A549 (cell line): ENCODE data around the gene PRKAG2. TPM values are rescaled to one million over a fixed set of nuclear protein-coding genes. Genes with fewer than 3 reads are reported as not detected.

ENCODE experiments used
- ATAC-seq, 2 experiments: fragments of 200-7000 bp in 1 of 2; fragments of >200 bp in 1 of 2; cut with Nextera tagmentation in 1 of 2; cut with Tn5 transposase in 1 of 2; 3 replicates each; pipeline versions ENCODE4 v1.8.0 to v1.9.1; 2018 to 2020; ENCODE audit warnings: mild to moderate bottlenecking in 1 of 2, moderate library complexity in 1 of 2
- CTCF ChIA-PET: fragments of 300-600 bp; sonication (Branson Sonifier 250); formaldehyde crosslinking; extraction: SDS; loops from one replicate; lab custom pipeline; 2021; ENCODE audit warnings: antibody characterized with exemption, inconsistent platforms; lab: Yijun Ruan, JAX
- POLR2A ChIA-PET: fragments of 350-600 bp; formaldehyde crosslinking; extraction: SDS; loops from one replicate; lab custom pipeline; 2021; ENCODE audit warnings: antibody characterized with exemption, inconsistent platforms; lab: Yijun Ruan, JAX
- DNase-seq, 2 experiments: peaks; one replicate each; pipeline versions ENCODE4 v3.0.0 to v3.0.0-alpha.2; 2011 to 2016; ENCODE audit warnings: low read depth in 1 of 2, low spot score in 1 of 2
- FAIRE-seq: peaks from 2 replicates; lab custom pipeline; 2011; peaks lifted over from hg19 to GRCh38; lab: Jason Lieb, UNC
- H3K27ac ChIP-seq, 2 experiments: fragments of >200 bp; sonication (Bioruptor Twin); formaldehyde crosslinking; 3 replicates each; pipeline ENCODE4 v1.5.1; 2016 to 2017
- H3K4me1 ChIP-seq: fragments of >200 bp; sonication (Bioruptor Twin); formaldehyde crosslinking; 3 replicates; pipeline ENCODE4 v1.6.1; 2016
- H3K4me2 ChIP-seq: fragments of >200 bp; sonication (Bioruptor Twin); formaldehyde crosslinking; 3 replicates; pipeline ENCODE4 v1.6.1; 2016
- H3K4me3 ChIP-seq: fragments of >200 bp; sonication (Bioruptor Twin); formaldehyde crosslinking; 3 replicates; pipeline ENCODE4 v1.5.1; 2016
- H3K9me3 ChIP-seq: fragments of >200 bp; sonication (Bioruptor Twin); formaldehyde crosslinking; 3 replicates; pipeline ENCODE4 v1.6.1; 2016
- CBX2 ChIP-seq: fragments of 200-600 bp; sonication (generic); IDR thresholded peaks from 2 replicates; pipeline ENCODE4 v1.6.1; 2016; ENCODE audit warnings: low read depth, mild to moderate bottlenecking, borderline replicate concordance
- CBX8 ChIP-seq: fragments of 200-600 bp; sonication (generic); IDR thresholded peaks from 2 replicates; pipeline ENCODE4 v1.6.1; 2016
- CEBPB ChIP-seq, 2 experiments: fragments of >200 bp in 1 of 2; sonication (Bioruptor Twin) in 1 of 2; formaldehyde crosslinking in 1 of 2; IDR thresholded peaks; 2 replicates each; pipeline ENCODE4 v1.6.1; 2012 to 2016
- EHF ChIP-seq: fragments of 250-450 bp; sonication (Bioruptor Pico); IDR thresholded peaks from 2 replicates; pipeline ENCODE4 v1.5.0; 2020; ENCODE audit warnings: mild to moderate bottlenecking
- EP300 ChIP-seq, 2 experiments: fragments of >200 bp; sonication (Bioruptor Twin); formaldehyde crosslinking; IDR thresholded peaks; 2 replicates in 1 of 2; 3 replicates in 1 of 2; pipeline ENCODE4 v1.6.1; 2016 to 2017
- FOSB ChIP-seq: fragments of 250-450 bp; sonication (Bioruptor Pico); IDR thresholded peaks from 2 replicates; pipeline ENCODE4 v1.5.0; 2020; ENCODE audit warnings: mild to moderate bottlenecking, moderate library complexity
- FOXS1 ChIP-seq: fragments of 250-450 bp; sonication (Bioruptor Pico); IDR thresholded peaks from 2 replicates; pipeline ENCODE4 v1.5.0; 2020; ENCODE audit warnings: mild to moderate bottlenecking, moderate library complexity
- HOXB13 ChIP-seq: fragments of 250-450 bp; sonication (Bioruptor Pico); IDR thresholded peaks from 2 replicates; pipeline ENCODE4 v1.5.0; 2020; ENCODE audit warnings: low read depth, mild to moderate bottlenecking, moderate library complexity
- JUNB ChIP-seq: fragments of >200 bp; sonication (Bioruptor Twin); formaldehyde crosslinking; IDR thresholded peaks from 2 replicates; pipeline ENCODE4 v1.6.1; 2016
- KDM1A ChIP-seq: fragments of 200-600 bp; sonication (generic); IDR thresholded peaks from 2 replicates; pipeline ENCODE4 v1.6.1; 2016; ENCODE audit warnings: low read depth, mild to moderate bottlenecking
- KDM5A ChIP-seq: fragments of 200-600 bp; sonication (generic); IDR thresholded peaks from 2 replicates; pipeline ENCODE4 v1.6.1; 2016; ENCODE audit warnings: antibody characterized with exemption, mild to moderate bottlenecking
- MAZ ChIP-seq: fragments of 150-350 bp; IDR thresholded peaks from 2 replicates; pipeline ENCODE4 v1.6.1; 2014; ENCODE audit warnings: antibody characterized with exemption, low read depth, low read length, borderline replicate concordance
- NFE2L2 ChIP-seq: fragments of 150-350 bp; conservative IDR thresholded peaks from 2 replicates; pipeline ENCODE4 v1.6.1; 2014; ENCODE audit warnings: low read length
- NPAS2 ChIP-seq: fragments of 250-450 bp; sonication (Bioruptor Pico); IDR thresholded peaks from 2 replicates; pipeline ENCODE4 v1.8.0; 2022; ENCODE audit warnings: mild to moderate bottlenecking, moderate library complexity, borderline replicate concordance
- POLR2A ChIP-seq: IDR thresholded peaks from 2 replicates; pipeline ENCODE4 v1.6.1; 2012; ENCODE audit warnings: mild to moderate bottlenecking, low read length
- RAD21 ChIP-seq, 2 experiments: fragments of >200 bp in 1 of 2; sonication (Bioruptor Twin) in 1 of 2; formaldehyde crosslinking in 1 of 2; IDR thresholded peaks in 1 of 2; conservative IDR thresholded peaks in 1 of 2; 2 replicates in 1 of 2; 3 replicates in 1 of 2; pipeline ENCODE4 v1.6.1; 2012 to 2018; ENCODE audit warnings: inconsistent platforms in 1 of 2
- RFX5 ChIP-seq: fragments of 450-650 bp; IDR thresholded peaks from 2 replicates; pipeline ENCODE4 v1.7.1; 2014; ENCODE audit warnings: antibody characterized with exemption, mild to moderate bottlenecking, moderate library complexity
- RNF2 ChIP-seq: fragments of 200-600 bp; sonication (generic); IDR thresholded peaks from 2 replicates; pipeline ENCODE4 v1.6.1; 2016; ENCODE audit warnings: low read depth, mild to moderate bottlenecking, antibody characterized with exemption, moderate library complexity, borderline replicate concordance
- SMC3 ChIP-seq: fragments of >200 bp; sonication (Bioruptor Twin); formaldehyde crosslinking; IDR thresholded peaks from 3 replicates; pipeline ENCODE4 v1.6.1; 2018; ENCODE audit warnings: inconsistent platforms
- TFCP2L1 ChIP-seq: fragments of 250-450 bp; sonication (Bioruptor Pico); IDR thresholded peaks from 2 replicates; pipeline ENCODE4 v1.5.0; 2021; ENCODE audit warnings: mild to moderate bottlenecking
- TP53 ChIP-seq: fragments of 250-450 bp; sonication (Bioruptor Pico); IDR thresholded peaks from 2 replicates; pipeline ENCODE4 v1.5.0; 2021; ENCODE audit warnings: mild to moderate bottlenecking, moderate library complexity
- ZFP36 ChIP-seq: fragments of 450-650 bp; IDR thresholded peaks from 2 replicates; pipeline ENCODE4 v1.6.1; 2014; ENCODE audit warnings: borderline replicate concordance; ENCODE audit not compliant: partially characterized antibody
- WGBS: methylation state at CpG from one replicate; pipeline ENCODE4 v1.1.6; 2017; ENCODE audit errors: missing lambda C conversion rate; 5-methylcytosine and 5-hydroxymethylcytosine counted together
- polyA plus RNA-seq, 4 experiments: library from polyadenylated mRNA; depleted of rRNA in 3 of 4; stranded (reverse); fragments of >200 nt; fragmentation: RNase III in 1 of 4; extraction: RNeasy Plus Mini Kit Qiagen cat#74134 plus additional on column Dnase treatment in 1 of 4; gene quantifications; 2 replicates in 3 of 4; 3 replicates in 1 of 4; pipeline ENCODE4 v1.2.3, GENCODE V29; 2011 to 2017
- TF ChIP-seq, protein P1 (sequence below): IDR thresholded peaks from 2 replicates; pipeline ENCODE4 v1.6.1; 2012
- TF ChIP-seq, protein P2 (sequence below): fragments of 150-350 bp; IDR thresholded peaks from 2 replicates; pipeline ENCODE4 v1.6.1; 2014; ENCODE audit warnings: low read depth, mild to moderate bottlenecking, low read length
- TF ChIP-seq, protein P3 (sequence below): fragments of >200 bp; sonication (Bioruptor Twin); formaldehyde crosslinking; IDR thresholded peaks from 3 replicates; pipeline ENCODE4 v1.5.1; 2016
- TF ChIP-seq, protein P4 (sequence below): IDR thresholded peaks from 2 replicates; pipeline ENCODE4 v1.6.1; 2012
- TF ChIP-seq, protein P5 (sequence below): fragments of 450-650 bp; IDR thresholded peaks from 2 replicates; pipeline ENCODE4 v1.6.1; 2014; ENCODE audit warnings: antibody characterized with exemption

PRKAG2 gene
- polyA plus RNA-seq, 2 of the 4 experiments (the other 2 are of a cell fraction) = 26.5 to 31.7 TPM

GRCh38 chr7:151722533-151722932 lies 154.4 kb downstream of the PRKAG2 start:
- ChIA-PET POLR2A (no interaction called here), CTCF (interaction anchor here (1.0 to 2.0 kb wide), 4 partner anchors 16 to 37 kb away, joined by 3 to 6 read pairs (median 4); no protein-coding TSS in a partner anchor)
- H3K9me3 ChIP-seq = no peaks in the 10 kb centered on the region
- 97% methylated on average over 12 of the region's 12 CpGs for WGBS
- no peak overlapping the region for H3K4me3 ChIP-seq
- FAIRE-seq = no peak
- DNase-seq = no peak
- TF ChIP-seq, protein P1, sequence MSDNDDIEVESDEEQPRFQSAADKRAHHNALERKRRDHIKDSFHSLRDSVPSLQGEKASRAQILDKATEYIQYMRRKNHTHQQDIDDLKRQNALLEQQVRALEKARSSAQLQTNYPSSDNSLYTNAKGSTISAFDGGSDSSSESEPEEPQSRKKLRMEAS = no peak
- TF ChIP-seq NFE2L2 (no peak), CEBPB (IDR thresholded peaks at IDR 0.05) (no peak), KDM1A (no peak)
- TF ChIP-seq, protein P2, sequence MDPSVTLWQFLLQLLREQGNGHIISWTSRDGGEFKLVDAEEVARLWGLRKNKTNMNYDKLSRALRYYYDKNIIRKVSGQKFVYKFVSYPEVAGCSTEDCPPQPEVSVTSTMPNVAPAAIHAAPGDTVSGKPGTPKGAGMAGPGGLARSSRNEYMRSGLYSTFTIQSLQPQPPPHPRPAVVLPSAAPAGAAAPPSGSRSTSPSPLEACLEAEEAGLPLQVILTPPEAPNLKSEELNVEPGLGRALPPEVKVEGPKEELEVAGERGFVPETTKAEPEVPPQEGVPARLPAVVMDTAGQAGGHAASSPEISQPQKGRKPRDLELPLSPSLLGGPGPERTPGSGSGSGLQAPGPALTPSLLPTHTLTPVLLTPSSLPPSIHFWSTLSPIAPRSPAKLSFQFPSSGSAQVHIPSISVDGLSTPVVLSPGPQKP = no peak
- peak overlapping the region in 1 of 2 experiments; percentile 15; a peak in 1 of 6 replicates for H3K27ac ChIP-seq
- H3K4me2 ChIP-seq = no peak overlapping the region
- ATAC-seq = no peak
- H3K4me1 ChIP-seq = peaks cover 27% of the 10 kb centered on the region

DNA sequence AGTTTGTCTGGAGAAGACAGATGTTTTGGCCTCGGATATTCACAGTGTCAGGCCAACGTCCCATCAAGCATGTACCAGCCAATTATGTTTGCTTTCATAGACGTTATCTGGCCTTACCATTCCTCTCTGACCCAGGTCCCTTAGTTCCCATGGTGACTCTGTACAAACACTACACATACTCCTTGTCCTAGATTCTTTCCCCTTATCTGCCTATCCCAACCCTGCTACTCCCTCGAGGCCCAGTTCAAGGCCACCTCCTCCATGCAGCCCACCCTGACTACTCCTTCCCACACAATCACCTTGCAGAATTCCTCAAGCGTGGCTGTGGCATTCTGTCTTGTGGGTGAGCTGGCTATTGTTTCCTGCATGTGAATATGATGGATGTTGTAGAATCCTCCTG lies 155.2 kb downstream of the PRKAG2 start:
- H3K4me3 ChIP-seq = no peak overlapping the region
- no peak for DNase-seq
- TF ChIP-seq ZFP36 (peak; percentile 97), HOXB13 (CRISPR knock-in tag) (no peak)
- TF ChIP-seq, all 56 proteins: peak for 1
- 67% methylated on average over 5 of the region's 5 CpGs for WGBS
- Histone ChIP-seq H3K4me1 (peaks cover 25% of the 10 kb centered on the region), H3K27ac (peak overlapping the region in 1 of 2 experiments; percentile 62; a peak in 2 of 6 replicates), H3K4me2 (no peak overlapping the region), H3K9me3 (no peaks in the 10 kb centered on the region)
- POLR2A ChIA-PET = no interaction called here
- ATAC-seq (peak in 1 of 2 experiments; percentile 32; a peak in 3 of 6 replicates), FAIRE-seq (no peak)
- CTCF ChIA-PET = interaction anchor here (0.8 to 2.0 kb wide), 4 partner anchors 15 to 89 kb away, joined by 3 to 6 read pairs (median 4); no protein-coding TSS in a partner anchor

- Histone ChIP-seq H3K27ac (peak overlapping the region in 1 of 2 experiments; percentile 62; a peak in 2 of 6 replicates), H3K4me3 (no peak overlapping the region), H3K9me3 (no peaks in the 10 kb centered on the region), H3K4me1 (peaks cover 22% of the 10 kb centered on the region), H3K4me2 (no peak overlapping the region)
- no peak for FAIRE-seq
- TF ChIP-seq EP300 (IDR thresholded peaks at IDR 0.05) = no peak
- TF ChIP-seq JUNB = no peak
- TF ChIP-seq, protein P3, sequence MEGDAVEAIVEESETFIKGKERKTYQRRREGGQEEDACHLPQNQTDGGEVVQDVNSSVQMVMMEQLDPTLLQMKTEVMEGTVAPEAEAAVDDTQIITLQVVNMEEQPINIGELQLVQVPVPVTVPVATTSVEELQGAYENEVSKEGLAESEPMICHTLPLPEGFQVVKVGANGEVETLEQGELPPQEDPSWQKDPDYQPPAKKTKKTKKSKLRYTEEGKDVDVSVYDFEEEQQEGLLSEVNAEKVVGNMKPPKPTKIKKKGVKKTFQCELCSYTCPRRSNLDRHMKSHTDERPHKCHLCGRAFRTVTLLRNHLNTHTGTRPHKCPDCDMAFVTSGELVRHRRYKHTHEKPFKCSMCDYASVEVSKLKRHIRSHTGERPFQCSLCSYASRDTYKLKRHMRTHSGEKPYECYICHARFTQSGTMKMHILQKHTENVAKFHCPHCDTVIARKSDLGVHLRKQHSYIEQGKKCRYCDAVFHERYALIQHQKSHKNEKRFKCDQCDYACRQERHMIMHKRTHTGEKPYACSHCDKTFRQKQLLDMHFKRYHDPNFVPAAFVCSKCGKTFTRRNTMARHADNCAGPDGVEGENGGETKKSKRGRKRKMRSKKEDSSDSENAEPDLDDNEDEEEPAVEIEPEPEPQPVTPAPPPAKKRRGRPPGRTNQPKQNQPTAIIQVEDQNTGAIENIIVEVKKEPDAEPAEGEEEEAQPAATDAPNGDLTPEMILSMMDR = no peak
- no peak for TF ChIP-seq MAZ
- no peak for ATAC-seq
- DNase-seq = no peak
- CTCF ChIA-PET = interaction anchor here (0.8 to 1.4 kb wide), 4 partner anchors 16 to 90 kb away, joined by 3 to 4 read pairs (median 3); no protein-coding TSS in a partner anchor
- POLR2A ChIA-PET = no interaction called here
- WGBS = 78% methylated on average over 3 of the region's 11 CpGs
Observed at GRCh38 chr7:151721236-151721635, 155.7 kb downstream of the PRKAG2 start.

DNA sequence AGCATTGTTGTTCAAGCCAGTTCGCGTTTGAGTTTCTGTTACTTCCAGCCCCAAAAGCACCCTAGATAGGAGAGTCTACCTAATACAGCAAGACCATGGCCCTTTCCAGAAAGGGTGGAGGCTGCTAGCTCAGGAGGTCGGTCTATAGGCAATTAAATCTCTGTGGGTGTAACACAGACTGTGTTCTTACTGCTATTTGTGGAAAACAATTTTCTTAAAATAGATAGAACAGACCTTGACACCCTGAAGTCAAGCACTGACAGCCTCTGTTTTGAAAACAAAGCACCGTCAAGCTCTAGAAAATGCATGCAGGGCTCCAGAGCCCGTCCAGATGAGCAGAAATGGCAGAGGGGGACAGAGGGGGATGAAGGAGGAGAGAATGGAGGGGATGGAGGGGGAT lies 156.6 kb downstream of the PRKAG2 start:
- 80% methylated on average over 5 of the region's 5 CpGs for WGBS
- peaks cover 23% of the 10 kb centered on the region for H3K4me1 ChIP-seq
- TF ChIP-seq FOXS1 (CRISPR knock-in tag) (no peak), TP53 (no peak), FOSB (no peak), SMC3 (no peak), POLR2A (no peak), EHF (CRISPR knock-in tag) (no peak), RFX5 (no peak), NPAS2 (CRISPR knock-in tag) (no peak), NFE2L2 (no peak), RAD21 (conservative IDR thresholded peaks at IDR 0.05 in 1 of 2, IDR thresholded peaks at IDR 0.05 in 1 of 2) (no peak), TFCP2L1 (CRISPR knock-in tag) (no peak), RNF2 (no peak), CBX2 (no peak), KDM5A (no peak), KDM1A (no peak), CBX8 (no peak), EP300 (IDR thresholded peaks at IDR 0.05) (no peak)
- TF ChIP-seq, protein P4, sequence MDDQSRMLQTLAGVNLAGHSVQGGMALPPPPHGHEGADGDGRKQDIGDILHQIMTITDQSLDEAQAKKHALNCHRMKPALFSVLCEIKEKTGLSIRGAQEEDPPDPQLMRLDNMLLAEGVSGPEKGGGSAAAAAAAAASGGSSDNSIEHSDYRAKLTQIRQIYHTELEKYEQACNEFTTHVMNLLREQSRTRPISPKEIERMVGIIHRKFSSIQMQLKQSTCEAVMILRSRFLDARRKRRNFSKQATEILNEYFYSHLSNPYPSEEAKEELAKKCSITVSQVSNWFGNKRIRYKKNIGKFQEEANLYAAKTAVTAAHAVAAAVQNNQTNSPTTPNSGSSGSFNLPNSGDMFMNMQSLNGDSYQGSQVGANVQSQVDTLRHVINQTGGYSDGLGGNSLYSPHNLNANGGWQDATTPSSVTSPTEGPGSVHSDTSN = no peak
- TF ChIP-seq, protein P5, sequence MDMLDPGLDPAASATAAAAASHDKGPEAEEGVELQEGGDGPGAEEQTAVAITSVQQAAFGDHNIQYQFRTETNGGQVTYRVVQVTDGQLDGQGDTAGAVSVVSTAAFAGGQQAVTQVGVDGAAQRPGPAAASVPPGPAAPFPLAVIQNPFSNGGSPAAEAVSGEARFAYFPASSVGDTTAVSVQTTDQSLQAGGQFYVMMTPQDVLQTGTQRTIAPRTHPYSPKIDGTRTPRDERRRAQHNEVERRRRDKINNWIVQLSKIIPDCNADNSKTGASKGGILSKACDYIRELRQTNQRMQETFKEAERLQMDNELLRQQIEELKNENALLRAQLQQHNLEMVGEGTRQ = no peak
- TF ChIP-seq, all 56 proteins: peak for 0
- no peak for DNase-seq
- no peak for FAIRE-seq
- no peaks in the 10 kb centered on the region for H3K9me3 ChIP-seq
- ChIA-PET POLR2A (no interaction called here), CTCF (interaction anchor here (0.6 to 1.4 kb wide), 2 partner anchors 14 to 89 kb away, joined by 3 read pairs; no protein-coding TSS in a partner anchor)
- no peak overlapping the region for H3K4me3 ChIP-seq
- ATAC-seq = no peak
- H3K4me2 ChIP-seq = no peak overlapping the region
- H3K27ac ChIP-seq = peak overlapping the region in 1 of 2 experiments; percentile 61; a peak in 3 of 6 replicates
